Measurements from ENCODE around the gene KCTD7. TPM values are rescaled to one million over a fixed set of nuclear protein-coding genes. Genes with fewer than 3 reads are reported as not detected.
A peak's percentile ranks its signal among the peaks of the same experiment; 100 is the strongest.

KCTD7 gene
- total and polyA plus RNA-seq, 2 of the 4 experiments (the other 2 are of a cell fraction) = 6.1 to 12.8 TPM

GRCh38 chr7:66634816-66635215 is 6.1 kb downstream of the KCTD7 start:
- Histone ChIP-seq H2AK5ac (ENCODE audit: low read depth, low read length) (no peak overlapping the region), H2BK5ac (ENCODE audit: low read depth, low read length, poor library complexity, severe bottlenecking) (peak overlapping the region; percentile 20), H3K4me3 (ENCODE audit: insufficient read depth, low read depth, low read length) (no peak overlapping the region), H4K91ac (ENCODE audit: insufficient read depth, low read depth, low read length) (no peak overlapping the region), H3K56ac (ENCODE audit: extremely low read depth, insufficient read depth, low read length) (no peak overlapping the region), H4K8ac (ENCODE audit: low read depth in 2 of 2, low read length in 2 of 2) (no peak overlapping the region), H2AK9ac (replicated peaks; ENCODE audit: low read depth, low read length, poor library complexity) (no peak overlapping the region), H3K4me2 (ENCODE audit: low read depth, low read length) (no peak overlapping the region), H3K14ac (replicated peaks; ENCODE audit: low read depth, low read length) (no peak overlapping the region), H3K23ac (ENCODE audit: low read depth, low read length) (no peak overlapping the region), H3K4me1 (ENCODE audit: control insufficient read depth, insufficient read depth, low read length) (peaks cover 4% of the 10 kb centered on the region), H3K18ac (ENCODE audit: low read depth, low read length) (no peak overlapping the region), H3K36me3 (ENCODE audit: control insufficient read depth, insufficient read depth, low read length) (peaks cover 35% of the 10 kb centered on the region), H3K79me1 (ENCODE audit: low read depth in 1 of 2, low read length in 2 of 2) (peaks cover 27 to 65% of the 10 kb centered on the region in 2 experiments), H4K20me1 (ENCODE audit: insufficient read depth, low read length) (no peaks in the 10 kb centered on the region; the same call in none of the 2 replicates), H3K27ac (ENCODE audit: insufficient read depth, low read length) (peak overlapping the region; percentile 49; the same call in 1 of the 2 replicates), H3K9me1 (ENCODE audit: insufficient read depth, low read length) (peaks cover 25% of the 10 kb centered on the region), H3K27me3 (ENCODE audit: control insufficient read depth, insufficient read depth, low read length) (no peaks in the 10 kb centered on the region), H2BK20ac (ENCODE audit: low read depth, low read length) (no peak overlapping the region), H4K5ac (ENCODE audit: low read depth, low read length) (no peak overlapping the region), H2AFZ (replicated peaks; ENCODE audit: low read length, poor library complexity) (no peak overlapping the region), H3K9ac (ENCODE audit: low read depth, low read length) (no peak overlapping the region), H3K9me3 (ENCODE audit: control insufficient read depth, insufficient read depth, low read length) (no peaks in the 10 kb centered on the region), H2BK120ac (ENCODE audit: low read depth, low read length) (no peak overlapping the region), H3K4ac (ENCODE audit: low read depth, low read length) (0 out of 2 replicates have a peak overlapping the region, but pooled peaks have one; percentile 52), H2BK15ac (ENCODE audit: low read depth, low read length) (no peak overlapping the region)
- POLR2A ChIA-PET (ENCODE audit: unreplicated experiment) = no interaction called here
- in situ Hi-C loops (cut with MboI; ENCODE audit: low sequenced_read_pairs) = no loop called here
- dilution Hi-C loops (cut with HindIII; ENCODE audit: low sequenced_read_pairs, unreplicated experiment) = no loop called here
- intact Hi-C loops (cut with micrococcal nuclease) = no loop called here
- TF ChIP-seq SMC3 (IDR thresholded peaks at IDR 0.05; ENCODE audit: low read depth, low read length) (no peak), MAZ (IDR thresholded peaks at IDR 0.05; ENCODE audit: borderline replicate concordance, low read depth, low read length) (no peak), RFX5 (IDR thresholded peaks at IDR 0.05; ENCODE audit: low read depth, low read length) (no peak), RAD21 (IDR thresholded peaks at IDR 0.05; ENCODE audit: low read length) (no peak), ELK1 (IDR thresholded peaks at IDR 0.05; ENCODE audit: borderline replicate concordance, low read depth, low read length) (no peak), MAFK (IDR thresholded peaks at IDR 0.05; ENCODE audit: low read depth, low read length) (no peak), CEBPB (IDR thresholded peaks at IDR 0.05; ENCODE audit: low read depth, low read length) (no peak), POLR2A (IDR thresholded peaks at IDR 0.05; ENCODE audit: low read depth, low read length) (no peak), NFE2L2 (IDR thresholded peaks at IDR 0.05; ENCODE audit: low read depth, low read length) (no peak)
- CTCF ChIA-PET = no interaction called here
- BruUV-seq (replicated peaks) = no TSS peak
- WGBS, 2 experiments (ENCODE audit: extremely low coverage in 2 of 2, insufficient read length in 1 of 2) = no CpG with 5 or more reads among the region's 4 CpGs
- no peak for ATAC-seq (ENCODE audit: low read depth)
- DNase-seq = no peak

All from IMR-90 (cell line).